Adrenal gland (tissue), 5 donors: ENCODE measurements around the gene IDH3G.

Experiments
- POLR2A ChIP-seq, 2 donors: fragments of 450-650 bp; IDR thresholded peaks; one replicate each; pipeline ENCODE4 v1.6.1; 2017; ENCODE audit warnings: antibody characterized with exemption in 2 of 2, mild to moderate bottlenecking in 2 of 2, moderate library complexity in 1 of 2
- TF ChIP-seq, protein P1 (sequence below), 6 experiments: fragments of 450-650 bp in 4 of 6; fragments of 200-600 bp in 2 of 6; sonication (generic) in 1 of 6; IDR thresholded peaks; 1 replicate in 5 of 6; 2 replicates in 1 of 6; pipeline versions ENCODE4 v1.5.1 to v1.8.0; 2016 to 2021; ENCODE audit warnings: antibody characterized with exemption in 6 of 6, mild to moderate bottlenecking in 2 of 6, moderate library complexity in 1 of 6
- donor health status: DM: no; HTN: no; CAD: no.

DNA sequence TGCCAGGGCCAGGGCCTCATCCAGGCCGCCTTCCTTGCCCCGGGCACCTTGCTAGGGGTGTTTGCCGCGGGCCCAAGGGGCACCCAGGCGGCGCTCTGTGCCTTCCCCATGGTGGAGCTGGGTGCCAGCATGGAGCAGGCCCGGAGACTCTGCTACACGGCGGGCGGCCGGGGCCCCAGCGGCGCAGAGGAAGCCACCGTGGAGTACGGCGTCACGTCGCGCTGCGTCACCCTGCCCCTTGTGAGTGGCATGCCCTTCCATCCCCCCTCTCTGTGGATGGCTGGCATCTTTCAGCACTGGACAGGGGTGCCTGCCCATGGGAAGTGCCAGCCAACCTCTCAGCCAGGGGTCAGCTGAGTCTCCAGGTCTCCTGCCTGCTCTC, 26.5 kb downstream of the IDH3G start:
- TF ChIP-seq, protein P1, sequence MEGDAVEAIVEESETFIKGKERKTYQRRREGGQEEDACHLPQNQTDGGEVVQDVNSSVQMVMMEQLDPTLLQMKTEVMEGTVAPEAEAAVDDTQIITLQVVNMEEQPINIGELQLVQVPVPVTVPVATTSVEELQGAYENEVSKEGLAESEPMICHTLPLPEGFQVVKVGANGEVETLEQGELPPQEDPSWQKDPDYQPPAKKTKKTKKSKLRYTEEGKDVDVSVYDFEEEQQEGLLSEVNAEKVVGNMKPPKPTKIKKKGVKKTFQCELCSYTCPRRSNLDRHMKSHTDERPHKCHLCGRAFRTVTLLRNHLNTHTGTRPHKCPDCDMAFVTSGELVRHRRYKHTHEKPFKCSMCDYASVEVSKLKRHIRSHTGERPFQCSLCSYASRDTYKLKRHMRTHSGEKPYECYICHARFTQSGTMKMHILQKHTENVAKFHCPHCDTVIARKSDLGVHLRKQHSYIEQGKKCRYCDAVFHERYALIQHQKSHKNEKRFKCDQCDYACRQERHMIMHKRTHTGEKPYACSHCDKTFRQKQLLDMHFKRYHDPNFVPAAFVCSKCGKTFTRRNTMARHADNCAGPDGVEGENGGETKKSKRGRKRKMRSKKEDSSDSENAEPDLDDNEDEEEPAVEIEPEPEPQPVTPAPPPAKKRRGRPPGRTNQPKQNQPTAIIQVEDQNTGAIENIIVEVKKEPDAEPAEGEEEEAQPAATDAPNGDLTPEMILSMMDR (IDR thresholded peaks at IDR 0.05) = no peak
- TF ChIP-seq POLR2A (IDR thresholded peaks at IDR 0.05) = no peak
